Measurements from ENCODE around the gene SUPT6H. TPM values are rescaled to one million over a fixed set of nuclear protein-coding genes. Genes with fewer than 3 reads are reported as not detected.

SUPT6H gene
- total and polyA plus RNA-seq, 2 donors (not counting 1 experiment from before 2014, with no cell fraction given): 34.7 to 61.6 TPM

- Histone ChIP-seq H3K4me3 (replicated peaks in 1 of 4; ENCODE audit: control extremely low read depth in 1 of 4, insufficient read depth in 1 of 4, low read depth in 3 of 4, low read length in 4 of 4) (peak overlapping the region in 1 of 4 experiments; percentile 4), H3K9ac (ENCODE audit: insufficient read depth, low read length) (no peak overlapping the region), H3K27me3 (ENCODE audit: control insufficient read depth, insufficient read depth, low read length) (no peaks in the 10 kb centered on the region), H3K4me1 (ENCODE audit: control insufficient read depth, extremely low read depth, insufficient read depth, low read length) (peaks cover 9% of the 10 kb centered on the region), H3K27ac (ENCODE audit: insufficient read depth, low read length) (no peak overlapping the region), H3K36me3 (ENCODE audit: control insufficient read depth, insufficient read depth, low read length) (peaks cover 28% of the 10 kb centered on the region), H3K9me3 (ENCODE audit: control insufficient read depth, insufficient read depth, low read depth, low read length) (no peaks in the 10 kb centered on the region), H3K4me2 (ENCODE audit: extremely low read depth, insufficient read depth, low read length) (no peak overlapping the region), H4K20me1 (ENCODE audit: control insufficient read depth, extremely low read depth, insufficient read depth, low read length) (no peaks in the 10 kb centered on the region), H3K79me2 (ENCODE audit: control insufficient read depth, insufficient read depth, low read length) (peaks cover 39% of the 10 kb centered on the region), H2AFZ (ENCODE audit: low read length) (no peak overlapping the region)
- DNase-seq (ENCODE audit: low read depth in 2 of 2): no peak
- TF ChIP-seq EZH2 (IDR thresholded peaks at IDR 0.05; ENCODE audit: low read length, missing control alignments) (no peak), CTCF (conservative IDR thresholded peaks at IDR 0.05 in 1 of 2, IDR thresholded peaks at IDR 0.05 in 1 of 2; ENCODE audit: low read depth in 1 of 2, low read length in 2 of 2) (no peak)
Observed at GRCh38 chr17:28747051-28747691, 85.2 kb downstream of the SUPT6H start.

- H3K4me2 ChIP-seq (ENCODE audit: extremely low read depth, insufficient read depth, low read length): no peak overlapping the region
Observed at GRCh38 chr17:28747801-28748750, 86.1 kb downstream of the SUPT6H start.

More at GRCh38 chr17:28747801-28748750, 86.1 kb downstream of the SUPT6H start:
- no peak for DNase-seq (ENCODE audit: low read depth in 2 of 2)
- H3K79me2 ChIP-seq (ENCODE audit: control insufficient read depth, insufficient read depth, low read length): peaks cover 39% of the 10 kb centered on the region
- no peaks in the 10 kb centered on the region for H4K20me1 ChIP-seq (ENCODE audit: control insufficient read depth, extremely low read depth, insufficient read depth, low read length)
- no peak overlapping the region for H3K27ac ChIP-seq (ENCODE audit: insufficient read depth, low read length)
- H3K4me3 ChIP-seq (replicated peaks in 1 of 4; ENCODE audit: control extremely low read depth in 1 of 4, insufficient read depth in 1 of 4, low read depth in 3 of 4, low read length in 4 of 4): no peak overlapping the region
- H3K36me3 ChIP-seq (ENCODE audit: control insufficient read depth, insufficient read depth, low read length): peaks cover 33% of the 10 kb centered on the region
- H3K9ac ChIP-seq (ENCODE audit: insufficient read depth, low read length): no peak overlapping the region
- H3K9me3 ChIP-seq (ENCODE audit: control insufficient read depth, insufficient read depth, low read depth, low read length): no peaks in the 10 kb centered on the region
- H3K27me3 ChIP-seq (ENCODE audit: control insufficient read depth, insufficient read depth, low read length): no peaks in the 10 kb centered on the region
- H2AFZ ChIP-seq (ENCODE audit: low read length): no peak overlapping the region
- TF ChIP-seq CTCF (conservative IDR thresholded peaks at IDR 0.05 in 1 of 2, IDR thresholded peaks at IDR 0.05 in 1 of 2; ENCODE audit: low read depth in 1 of 2, low read length in 2 of 2): no peak
- peaks cover 9% of the 10 kb centered on the region for H3K4me1 ChIP-seq (ENCODE audit: control insufficient read depth, extremely low read depth, insufficient read depth, low read length)
